PFSK-1 (cell line): ENCODE measurements around the gene ATF7.

Experiments used
- FOXP2 ChIP-seq: optimal IDR thresholded peaks from 2 replicates; pipeline ENCODE3; 2011; ENCODE audit warnings: borderline replicate concordance, control low read depth, inconsistent platforms; ENCODE audit not compliant: insufficient read depth; ENCODE audit errors: extremely low read length, extremely low read depth
- POLR2AphosphoS5 ChIP-seq: IDR thresholded peaks from 2 replicates; pipeline ENCODE4 v1.6.1; 2012; ENCODE audit warnings: low read depth, mild to moderate bottlenecking, control low read depth, low read length, moderate library complexity
- REST ChIP-seq, 2 experiments: IDR thresholded peaks; 2 replicates each; pipeline versions ENCODE4 v1.6.1 to v1.8.0; 2011 to 2012; ENCODE audit warnings: low read depth in 2 of 2, low read length in 2 of 2, control low read depth in 1 of 2, inconsistent platforms in 1 of 2, mild to moderate bottlenecking in 1 of 2, moderate library complexity in 1 of 2; ENCODE audit not compliant: insufficient read depth in 1 of 2
- SIN3A ChIP-seq: IDR thresholded peaks from 2 replicates; pipeline ENCODE4 v1.6.1; 2012; ENCODE audit warnings: mild to moderate bottlenecking, low read length, moderate library complexity, borderline replicate concordance; ENCODE audit not compliant: insufficient read depth
- TAF1 ChIP-seq: IDR thresholded peaks from 2 replicates; pipeline ENCODE4 v1.6.1; 2012; ENCODE audit warnings: low read length, control low read depth, borderline replicate concordance; ENCODE audit not compliant: insufficient read depth

The ATF7 gene

GRCh38 chr12:53467082-53467481 is 159.1 kb downstream of the ATF7 start:
- no peak for TF ChIP-seq FOXP2
- no peak for TF ChIP-seq SIN3A
- no peak for TF ChIP-seq TAF1
- no peak for TF ChIP-seq REST (IDR thresholded peaks at IDR 0.05; ENCODE audit: insufficient read depth in 1 of 2, low read depth in 2 of 2, low read length in 2 of 2)
- TF ChIP-seq POLR2AphosphoS5, result no peak

- TF ChIP-seq POLR2AphosphoS5 (no peak), REST (IDR thresholded peaks at IDR 0.05; ENCODE audit: insufficient read depth in 1 of 2, low read depth in 2 of 2, low read length in 2 of 2) (no peak), SIN3A (no peak), TAF1 (no peak), FOXP2 (no peak)
Observed at GRCh38 chr12:53466640-53467039, 159.5 kb downstream of the ATF7 start.

GRCh38 chr12:53465679-53466078 is 160.5 kb downstream of the ATF7 start:
- TF ChIP-seq SIN3A (no peak), POLR2AphosphoS5 (no peak), TAF1 (no peak), REST (IDR thresholded peaks at IDR 0.05; ENCODE audit: insufficient read depth in 1 of 2, low read depth in 2 of 2, low read length in 2 of 2) (no peak), FOXP2 (no peak)

GRCh38 chr12:53464685-53465418 is 161.3 kb downstream of the ATF7 start:
- TF ChIP-seq TAF1, result no peak
- 0 out of 2 replicates have a peak, but pooled peaks have one; percentile 18 for TF ChIP-seq POLR2AphosphoS5
- TF ChIP-seq REST (IDR thresholded peaks at IDR 0.05; ENCODE audit: insufficient read depth in 1 of 2, low read depth in 2 of 2, low read length in 2 of 2), result no peak
- TF ChIP-seq SIN3A, result no peak
- no peak for TF ChIP-seq FOXP2
